Caco-2 (cell line): ENCODE data around the gene SLC25A5. TPM values are rescaled to one million over a fixed set of nuclear protein-coding genes. Genes with fewer than 3 reads are reported as not detected.
"Not testable (repeated sequence)": the region's sequence is repeated elsewhere in the genome, so short reads cannot be mapped to it uniquely, and the experiment has no call there.

Experiments used
- BruUV-seq: library from RNA; stranded (reverse); fragments of 400-500 nt; replicated peaks from 2 replicates; lab custom pipeline; 2021; lab: Mats Ljungman, UMichigan
- CTCF ChIA-PET: fragments of 300-600 bp; sonication (Branson Sonifier 250); formaldehyde crosslinking; loops from one replicate; lab custom pipeline; 2022; ENCODE audit warnings: antibody characterized with exemption; lab: Charles Lee
- POLR2A ChIA-PET: fragments of 300-600 bp; sonication (Branson Sonifier 250); formaldehyde crosslinking; loops from one replicate; lab custom pipeline; 2022; ENCODE audit warnings: antibody characterized with exemption; lab: Charles Lee
- DNase-seq, 2 experiments: peaks; one replicate each; pipeline versions ENCODE4 v3.0.0 to v3.0.0-alpha.2; 2020 to 2022
- H3K27me3 ChIP-seq: replicated peaks from 2 replicates; pipeline ENCODE4 v1.6.0; 2011; ENCODE audit warnings: low read length; ENCODE audit not compliant: control insufficient read depth, insufficient read depth
- H3K36me3 ChIP-seq: 2 replicates; pipeline ENCODE4 v1.5.1; 2011; ENCODE audit warnings: low read length; ENCODE audit not compliant: control insufficient read depth, insufficient read depth
- H3K4me1 ChIP-seq: fragments of 250-450 bp; sonication (Bioruptor Pico); 2 replicates; pipeline ENCODE4 v1.5.1; 2020; ENCODE audit warnings: mild to moderate bottlenecking
- H3K4me3 ChIP-seq: 2 replicates; pipeline ENCODE4 v1.5.1; 2011; ENCODE audit warnings: low read depth, mild to moderate bottlenecking, control low read depth, low read length
- H3K9me3 ChIP-seq: fragments of 250-450 bp; sonication (Bioruptor Pico); 2 replicates; pipeline ENCODE4 v1.5.1; 2020; ENCODE audit warnings: mild to moderate bottlenecking, moderate library complexity
- H3K27ac Mint-ChIP-seq: one replicate; pipeline ENCODE4 v1.8.0; 2022; ENCODE audit warnings: mixed read lengths; ENCODE audit not compliant: unreplicated experiment
- H3K27me3 Mint-ChIP-seq: one replicate; pipeline ENCODE4 v1.8.0; 2022; ENCODE audit warnings: mixed read lengths; ENCODE audit not compliant: insufficient read depth, unreplicated experiment
- H3K36me3 Mint-ChIP-seq: one replicate; pipeline ENCODE4 v1.8.0; 2022; ENCODE audit warnings: mild to moderate bottlenecking, mixed read lengths; ENCODE audit not compliant: insufficient read depth, unreplicated experiment
- H3K4me1 Mint-ChIP-seq: one replicate; pipeline ENCODE4 v1.8.0; 2022; ENCODE audit warnings: low read depth, mixed read lengths; ENCODE audit not compliant: unreplicated experiment
- H3K4me3 Mint-ChIP-seq: one replicate; pipeline ENCODE4 v1.8.0; 2022; ENCODE audit warnings: mild to moderate bottlenecking, moderate library complexity, mixed read lengths; ENCODE audit not compliant: unreplicated experiment
- H3K9me3 Mint-ChIP-seq: one replicate; pipeline ENCODE4 v1.8.0; 2022; ENCODE audit warnings: mixed read lengths; ENCODE audit not compliant: unreplicated experiment
- CTCF ChIP-seq, 2 experiments: fragments of 200-600 bp in 1 of 2; IDR thresholded peaks; 1 replicate in 1 of 2; 2 replicates in 1 of 2; pipeline versions ENCODE4 v1.5.1 to v1.8.0; 2011 to 2022; ENCODE audit warnings: antibody characterized with exemption in 1 of 2, control low read depth in 1 of 2, inconsistent platforms in 1 of 2, low read depth in 1 of 2, low read length in 1 of 2, mild to moderate bottlenecking in 1 of 2, moderate library complexity in 1 of 2; ENCODE audit not compliant: insufficient read depth in 1 of 2, severe bottlenecking in 1 of 2, unreplicated experiment in 1 of 2
- intact Hi-C: fragments of 100-400 bp; cut with micrococcal nuclease; formaldehyde crosslinking; loops from one replicate; pipeline ENCODE4 v1.10.0; 2022; ENCODE audit not compliant: unreplicated experiment
- total RNA-seq: library from RNA; stranded (reverse); gene quantifications from 2 replicates; pipeline ENCODE4 v1.2.3, GENCODE V29; 2022

SLC25A5 gene
- total RNA-seq, 1 experiment from 2014 or later = 416 TPM

DNA sequence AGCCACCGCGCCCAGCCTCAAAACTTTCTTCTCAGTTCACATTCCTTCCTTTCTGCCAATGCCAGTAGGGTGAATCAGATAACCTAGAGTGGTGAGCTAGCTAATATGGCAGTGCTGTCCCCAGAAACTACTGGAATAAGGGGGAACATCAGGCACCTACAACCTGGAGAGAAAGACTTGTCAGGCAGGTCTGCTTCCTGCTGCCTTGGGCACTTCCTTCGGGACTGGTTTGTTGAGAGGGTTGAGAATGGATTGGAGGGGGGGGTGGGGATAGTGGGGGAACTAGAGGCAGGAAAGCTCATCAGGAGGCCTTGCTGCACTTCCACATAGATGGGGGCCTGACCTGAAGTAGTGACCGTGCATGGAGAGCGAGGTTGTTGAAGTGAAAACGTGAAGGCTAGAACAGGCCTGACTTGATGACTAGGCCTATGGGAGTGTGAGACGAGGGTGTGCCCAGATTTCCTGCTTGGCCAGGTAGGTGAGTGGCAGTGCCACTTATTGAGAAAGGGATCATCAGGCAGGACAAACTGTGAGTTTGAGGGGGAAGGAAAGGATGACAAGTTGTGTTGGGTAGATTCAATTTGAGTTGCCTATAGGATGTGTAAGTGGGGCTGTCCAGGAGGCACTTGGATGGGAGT is 33.4 kb downstream of the SLC25A5 start:
- H3K9me3 Mint-ChIP-seq = no peaks in the 10 kb centered on the region
- DNase-seq = no peak
- peaks cover 2% of the 10 kb centered on the region for H3K4me1 Mint-ChIP-seq
- no peak overlapping the region for H3K27ac Mint-ChIP-seq
- no peaks in the 10 kb centered on the region for H3K36me3 Mint-ChIP-seq
- POLR2A ChIA-PET = no interaction called here
- Histone ChIP-seq H3K9me3 (no peaks in the 10 kb centered on the region), H3K27me3 (no peaks in the 10 kb centered on the region), H3K4me3 (no peak overlapping the region), H3K4me1 (no peaks in the 10 kb centered on the region; the same call in 1 of the 2 replicates), H3K36me3 (no peaks in the 10 kb centered on the region)
- BruUV-seq = no TSS peak
- no peaks in the 10 kb centered on the region for H3K27me3 Mint-ChIP-seq
- no peak overlapping the region for H3K4me3 Mint-ChIP-seq
- TF ChIP-seq CTCF (IDR thresholded peaks at IDR 0.05; ENCODE audit: insufficient read depth in 1 of 2, low read depth in 1 of 2, low read length in 1 of 2, severe bottlenecking in 1 of 2, unreplicated experiment in 1 of 2) = no peak
- CTCF ChIA-PET = no interaction called here
- intact Hi-C loops = no loop called here

DNA sequence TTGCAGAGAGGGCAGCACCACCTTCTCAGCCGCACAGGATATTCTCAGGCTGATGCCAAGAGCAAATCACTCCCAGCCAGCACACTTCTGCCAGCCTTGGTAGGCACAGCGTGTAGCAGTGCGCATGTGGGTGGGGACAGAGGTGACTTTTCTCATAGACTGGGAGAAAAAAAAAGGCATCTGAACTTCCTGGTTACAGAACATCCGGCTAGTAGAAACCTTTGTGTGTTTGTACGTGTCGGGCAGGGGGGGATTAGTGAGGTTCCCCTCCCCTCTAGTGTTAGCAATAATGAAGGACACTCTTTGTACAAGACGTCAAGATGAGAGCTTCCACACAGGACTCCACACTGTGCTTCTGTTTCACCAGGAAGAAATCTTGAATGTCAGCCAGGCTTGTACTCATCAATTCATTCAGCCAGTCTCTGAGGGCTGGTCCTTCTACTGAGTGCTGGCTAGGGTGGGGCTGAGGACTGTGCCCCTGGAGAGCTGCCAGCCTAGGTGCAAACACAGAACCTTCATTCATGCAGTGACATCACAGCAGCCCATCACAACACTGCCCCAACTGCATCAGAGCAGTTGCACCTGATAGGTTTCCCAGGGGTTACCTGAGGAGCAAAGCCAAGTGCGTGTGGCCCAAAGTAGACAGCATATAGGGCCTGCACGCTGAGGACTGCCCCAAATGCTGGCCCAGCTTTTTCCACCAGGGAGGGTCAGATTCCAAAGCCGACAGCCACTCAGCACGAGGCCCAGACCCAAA is 34.7 kb downstream of the SLC25A5 start:
- POLR2A ChIA-PET = interaction anchor here (0.7 kb wide), 1 partner anchor 103 kb away, joined by 3 read pairs; the partner anchor contains the start of gene NKRF
- TF ChIP-seq CTCF (IDR thresholded peaks at IDR 0.05; ENCODE audit: insufficient read depth in 1 of 2, low read depth in 1 of 2, low read length in 1 of 2, severe bottlenecking in 1 of 2, unreplicated experiment in 1 of 2) = no peak
- no peaks in the 10 kb centered on the region for H3K27me3 ChIP-seq
- no peak overlapping the region for H3K27ac Mint-ChIP-seq
- H3K4me3 ChIP-seq = no peak overlapping the region
- H3K9me3 ChIP-seq = no peaks in the 10 kb centered on the region
- no peak for DNase-seq
- H3K4me3 Mint-ChIP-seq = no peak overlapping the region
- no peaks in the 10 kb centered on the region for H3K4me1 ChIP-seq
- no peaks in the 10 kb centered on the region for H3K9me3 Mint-ChIP-seq
- H3K36me3 ChIP-seq = no peaks in the 10 kb centered on the region
- no peaks in the 10 kb centered on the region for H3K4me1 Mint-ChIP-seq
- H3K27me3 Mint-ChIP-seq = no peaks in the 10 kb centered on the region
- intact Hi-C loops = no loop called here
- BruUV-seq = no TSS peak
- CTCF ChIA-PET = interaction anchor here (1.2 kb wide), 1 partner anchor 10 kb away, joined by 7 read pairs; no protein-coding TSS in a partner anchor
- H3K36me3 Mint-ChIP-seq = no peaks in the 10 kb centered on the region

- no peaks in the 10 kb centered on the region for H3K27me3 ChIP-seq
- Mint-ChIP-seq H3K4me1 (no peaks in the 10 kb centered on the region), H3K9me3 (no peaks in the 10 kb centered on the region), H3K27me3 (no peaks in the 10 kb centered on the region), H3K4me3 (no peak overlapping the region), H3K36me3 (no peaks in the 10 kb centered on the region), H3K27ac (no peak overlapping the region)
- H3K4me3 ChIP-seq = no peak overlapping the region
- H3K4me1 ChIP-seq = no peaks in the 10 kb centered on the region
- TF ChIP-seq CTCF (IDR thresholded peaks at IDR 0.05; ENCODE audit: insufficient read depth in 1 of 2, low read depth in 1 of 2, low read length in 1 of 2, severe bottlenecking in 1 of 2, unreplicated experiment in 1 of 2) = no peak
- ChIA-PET CTCF (interaction anchor here (1.2 kb wide), 1 partner anchor 9 kb away, joined by 7 read pairs; no protein-coding TSS in a partner anchor), POLR2A (interaction anchor here (0.7 kb wide), 1 partner anchor 103 kb away, joined by 3 read pairs; the partner anchor contains the start of gene NKRF)
- no peak for DNase-seq
- no peaks in the 10 kb centered on the region for H3K36me3 ChIP-seq
- no TSS peak for BruUV-seq
- intact Hi-C loops = no loop called here
- H3K9me3 ChIP-seq = no peaks in the 10 kb centered on the region
Measured at GRCh38 chrX:119503484-119503861, 35.2 kb downstream of the SLC25A5 start.

DNA sequence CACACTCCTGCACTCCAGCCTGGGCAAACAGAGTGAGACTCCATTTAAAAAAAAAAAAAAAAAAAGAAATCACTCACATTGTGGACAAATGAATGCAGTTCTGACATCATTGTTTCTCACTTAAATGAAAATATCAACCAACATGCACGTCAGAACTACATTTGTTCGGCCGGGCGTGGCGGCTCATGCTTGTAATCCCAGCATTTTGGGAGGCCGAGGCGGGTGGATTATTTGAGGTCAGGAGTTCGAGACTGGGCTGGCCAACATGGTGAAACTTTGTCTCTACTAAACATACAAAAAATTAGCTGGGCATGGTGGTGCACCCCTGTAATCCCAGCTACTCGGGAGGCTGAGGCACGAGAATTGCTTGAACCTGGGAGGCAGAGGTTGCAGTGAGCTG is 36.9 kb downstream of the SLC25A5 start:
- H3K4me1 ChIP-seq, intact Hi-C loops, BruUV-seq, H3K9me3 Mint-ChIP-seq, H3K27me3 Mint-ChIP-seq, POLR2A ChIA-PET, H3K36me3 Mint-ChIP-seq, H3K4me3 ChIP-seq, H3K36me3 ChIP-seq, H3K4me3 Mint-ChIP-seq, H3K9me3 ChIP-seq, DNase-seq, H3K4me1 Mint-ChIP-seq, H3K27me3 ChIP-seq, H3K27ac Mint-ChIP-seq, CTCF ChIA-PET: not testable (repeated sequence)
